ENCODE results near the gene TTI1. TPM values are rescaled to one million over a fixed set of nuclear protein-coding genes. Genes with fewer than 3 reads are reported as not detected.

Gene TTI1
- total RNA-seq, 2 donors from 2014 or later: 14.8 to 26.2 TPM

DNA sequence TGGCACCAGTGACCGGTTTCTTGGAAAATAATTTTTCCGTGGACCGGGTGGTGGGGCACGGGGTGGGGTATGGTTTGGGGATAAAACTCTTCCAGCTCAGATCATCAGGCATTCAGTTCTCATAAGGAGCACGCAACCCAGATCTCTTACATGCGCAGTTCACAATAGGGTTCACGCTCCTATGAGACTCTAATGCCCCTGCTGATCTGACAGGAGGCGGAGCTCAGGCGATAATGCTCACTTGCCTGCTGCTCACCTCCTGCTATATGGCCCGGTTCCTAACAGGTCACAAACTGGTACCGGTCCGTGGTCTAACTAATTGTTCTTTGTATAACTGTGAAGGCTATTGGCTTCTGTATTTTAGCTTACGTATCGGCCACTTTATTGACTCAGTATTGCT is 78.6 kb downstream of the TTI1 start:
- DNase-seq (ENCODE audit: low spot score): no peak
- H3K36me3 ChIP-seq: no peaks in the 10 kb centered on the region
- no peaks in the 10 kb centered on the region for H3K4me1 ChIP-seq (replicated peaks)
- TF ChIP-seq POLR2A (IDR thresholded peaks at IDR 0.05): no peak
- no peak for TF ChIP-seq POLR2AphosphoS5 (IDR thresholded peaks at IDR 0.05)
- TF ChIP-seq, protein P1, sequence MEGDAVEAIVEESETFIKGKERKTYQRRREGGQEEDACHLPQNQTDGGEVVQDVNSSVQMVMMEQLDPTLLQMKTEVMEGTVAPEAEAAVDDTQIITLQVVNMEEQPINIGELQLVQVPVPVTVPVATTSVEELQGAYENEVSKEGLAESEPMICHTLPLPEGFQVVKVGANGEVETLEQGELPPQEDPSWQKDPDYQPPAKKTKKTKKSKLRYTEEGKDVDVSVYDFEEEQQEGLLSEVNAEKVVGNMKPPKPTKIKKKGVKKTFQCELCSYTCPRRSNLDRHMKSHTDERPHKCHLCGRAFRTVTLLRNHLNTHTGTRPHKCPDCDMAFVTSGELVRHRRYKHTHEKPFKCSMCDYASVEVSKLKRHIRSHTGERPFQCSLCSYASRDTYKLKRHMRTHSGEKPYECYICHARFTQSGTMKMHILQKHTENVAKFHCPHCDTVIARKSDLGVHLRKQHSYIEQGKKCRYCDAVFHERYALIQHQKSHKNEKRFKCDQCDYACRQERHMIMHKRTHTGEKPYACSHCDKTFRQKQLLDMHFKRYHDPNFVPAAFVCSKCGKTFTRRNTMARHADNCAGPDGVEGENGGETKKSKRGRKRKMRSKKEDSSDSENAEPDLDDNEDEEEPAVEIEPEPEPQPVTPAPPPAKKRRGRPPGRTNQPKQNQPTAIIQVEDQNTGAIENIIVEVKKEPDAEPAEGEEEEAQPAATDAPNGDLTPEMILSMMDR (IDR thresholded peaks at IDR 0.05): no peak
- H3K27ac ChIP-seq: no peak overlapping the region
- no peak overlapping the region for H3K4me3 ChIP-seq
- intact Hi-C loops (cut with DNase I): no loop called here
- H3K9me3 ChIP-seq: no peaks in the 10 kb centered on the region
- WGBS: 80% methylated on average over 14 of the region's 14 CpGs
- no peaks in the 10 kb centered on the region for H3K27me3 ChIP-seq (replicated peaks; ENCODE audit: insufficient read depth)

DNA sequence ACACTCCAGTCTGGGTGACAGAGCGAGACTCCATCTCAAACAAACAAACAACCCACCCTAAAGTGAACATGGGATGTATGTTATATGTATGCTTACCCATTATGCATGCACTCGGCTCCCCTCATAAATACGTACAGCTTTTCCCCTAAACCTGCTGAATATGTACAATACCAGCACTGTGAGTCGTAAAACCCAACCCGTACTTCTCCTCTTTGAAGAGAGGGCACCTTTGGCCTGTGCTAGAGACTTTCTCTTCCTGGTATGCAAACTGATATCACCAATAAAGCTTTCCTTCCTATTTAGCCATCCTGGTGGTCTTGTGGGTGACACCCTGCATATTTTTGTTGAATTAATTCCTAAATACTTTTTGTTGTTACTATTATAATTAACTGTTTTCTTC is 79.1 kb downstream of the TTI1 start:
- Histone ChIP-seq H3K4me3 (no peak overlapping the region), H3K4me1 (replicated peaks) (no peaks in the 10 kb centered on the region), H3K9me3 (no peaks in the 10 kb centered on the region), H3K36me3 (no peaks in the 10 kb centered on the region), H3K27me3 (replicated peaks; ENCODE audit: insufficient read depth) (no peaks in the 10 kb centered on the region), H3K27ac (no peak overlapping the region)
- intact Hi-C loops (cut with DNase I): no loop called here
- DNase-seq (ENCODE audit: low spot score): no peak
- TF ChIP-seq, protein P1 (IDR thresholded peaks at IDR 0.05): no peak
- TF ChIP-seq POLR2A (IDR thresholded peaks at IDR 0.05) (no peak), POLR2AphosphoS5 (IDR thresholded peaks at IDR 0.05) (no peak)
- WGBS: 62% methylated on average over 5 of the region's 5 CpGs

DNA sequence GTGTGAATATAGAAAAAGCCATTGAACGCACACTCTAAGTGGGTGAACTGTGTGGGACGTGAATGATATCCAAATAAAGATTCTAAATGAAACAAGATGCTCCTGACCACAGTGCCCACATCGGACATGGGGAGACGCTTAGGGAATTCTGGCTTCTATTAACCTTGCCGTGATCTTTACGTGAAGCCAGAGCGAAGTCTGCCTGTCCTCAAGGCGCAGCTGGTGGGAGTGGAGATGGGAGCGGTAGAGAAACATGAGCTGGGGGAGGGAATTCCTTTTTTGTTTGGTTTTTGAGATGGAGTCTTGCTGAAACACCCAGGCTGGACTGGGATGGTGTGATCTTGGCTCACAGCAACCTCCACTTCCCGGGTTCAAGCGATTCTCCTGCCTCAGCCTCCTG is 84.3 kb downstream of the TTI1 start:
- no peaks in the 10 kb centered on the region for H3K36me3 ChIP-seq
- no peaks in the 10 kb centered on the region for H3K4me1 ChIP-seq (replicated peaks)
- intact Hi-C loops (cut with DNase I): no loop called here
- 90% methylated on average over 11 of the region's 11 CpGs for WGBS
- TF ChIP-seq, protein P1 (IDR thresholded peaks at IDR 0.05): no peak
- TF ChIP-seq POLR2A (IDR thresholded peaks at IDR 0.05) (no peak), POLR2AphosphoS5 (IDR thresholded peaks at IDR 0.05) (no peak)
- no peaks in the 10 kb centered on the region for H3K27me3 ChIP-seq (replicated peaks; ENCODE audit: insufficient read depth)
- no peak for DNase-seq (ENCODE audit: low spot score)
- no peak overlapping the region for H3K27ac ChIP-seq
- H3K4me3 ChIP-seq: no peak overlapping the region
- no peaks in the 10 kb centered on the region for H3K9me3 ChIP-seq

DNA sequence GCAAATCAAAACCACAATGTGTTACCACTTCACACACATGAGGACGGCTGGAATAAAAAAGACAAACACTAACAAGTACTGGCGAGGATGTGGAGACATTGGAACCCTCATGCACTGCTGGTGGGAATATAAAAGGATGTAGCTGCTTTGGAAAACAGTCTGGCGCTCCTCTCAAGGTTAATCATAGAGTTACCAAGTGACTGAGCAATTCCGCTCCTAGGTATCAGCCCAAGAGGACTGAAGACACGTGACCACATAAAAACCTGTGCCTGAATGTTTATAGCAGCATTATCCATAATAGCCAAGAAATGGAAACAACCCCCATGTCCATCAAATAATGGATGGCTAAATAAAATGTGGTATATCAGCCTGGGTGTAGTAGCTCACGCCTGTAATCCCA is 85.3 kb downstream of the TTI1 start:
- Histone ChIP-seq H3K36me3 (no peaks in the 10 kb centered on the region), H3K27me3 (replicated peaks; ENCODE audit: insufficient read depth) (no peaks in the 10 kb centered on the region), H3K9me3 (no peaks in the 10 kb centered on the region), H3K27ac (no peak overlapping the region), H3K4me1 (replicated peaks) (no peaks in the 10 kb centered on the region), H3K4me3 (no peak overlapping the region)
- no peak for DNase-seq (ENCODE audit: low spot score)
- intact Hi-C loops (cut with DNase I): no loop called here
- TF ChIP-seq POLR2A (IDR thresholded peaks at IDR 0.05) (no peak), POLR2AphosphoS5 (IDR thresholded peaks at IDR 0.05) (no peak)
- TF ChIP-seq, protein P1 (IDR thresholded peaks at IDR 0.05): no peak
- 96% methylated on average over 6 of the region's 6 CpGs for WGBS

DNA sequence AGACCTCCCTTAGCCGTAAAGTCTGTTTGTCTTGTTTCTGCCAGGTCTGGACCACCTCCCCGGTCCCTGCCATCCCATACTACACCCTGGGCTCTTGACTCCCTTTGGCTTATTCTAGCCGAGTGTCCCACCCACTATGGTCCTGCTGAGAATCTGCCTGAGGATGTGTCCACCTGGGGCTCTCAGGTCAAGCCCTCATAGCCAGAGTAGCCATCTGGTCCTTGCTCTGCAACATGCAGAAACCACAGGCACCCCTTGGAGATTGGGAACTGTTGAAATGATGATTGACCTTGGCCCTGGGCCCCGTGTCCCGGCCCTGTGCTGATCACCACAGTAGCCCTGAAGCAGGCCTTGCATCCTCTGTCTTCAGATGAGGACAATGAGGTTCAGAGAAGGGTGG is 86.3 kb downstream of the TTI1 start:
- no peaks in the 10 kb centered on the region for H3K4me1 ChIP-seq (replicated peaks)
- intact Hi-C loops (cut with DNase I): no loop called here
- no peaks in the 10 kb centered on the region for H3K27me3 ChIP-seq (replicated peaks; ENCODE audit: insufficient read depth)
- TF ChIP-seq, protein P1 (IDR thresholded peaks at IDR 0.05): no peak
- TF ChIP-seq POLR2AphosphoS5 (IDR thresholded peaks at IDR 0.05) (no peak), POLR2A (IDR thresholded peaks at IDR 0.05) (no peak)
- H3K9me3 ChIP-seq: no peaks in the 10 kb centered on the region
- WGBS: 94% methylated on average over 5 of the region's 5 CpGs
- DNase-seq (ENCODE audit: low spot score): no peak
- H3K36me3 ChIP-seq: no peaks in the 10 kb centered on the region
- H3K4me3 ChIP-seq: no peak overlapping the region
- H3K27ac ChIP-seq: no peak overlapping the region

Data from prostate gland (tissue), 2 donors.